Eye (tissue), 1 donor: ENCODE measurements around the gene ATXN1.
"Not testable (repeated sequence)": the region's sequence is repeated elsewhere in the genome, so short reads cannot be mapped to it uniquely, and the experiment has no call there.

Experiments
- DNase-seq: peaks from one replicate; pipeline ENCODE4 v3.0.0-alpha.2; 2015

Gene ATXN1

DNA sequence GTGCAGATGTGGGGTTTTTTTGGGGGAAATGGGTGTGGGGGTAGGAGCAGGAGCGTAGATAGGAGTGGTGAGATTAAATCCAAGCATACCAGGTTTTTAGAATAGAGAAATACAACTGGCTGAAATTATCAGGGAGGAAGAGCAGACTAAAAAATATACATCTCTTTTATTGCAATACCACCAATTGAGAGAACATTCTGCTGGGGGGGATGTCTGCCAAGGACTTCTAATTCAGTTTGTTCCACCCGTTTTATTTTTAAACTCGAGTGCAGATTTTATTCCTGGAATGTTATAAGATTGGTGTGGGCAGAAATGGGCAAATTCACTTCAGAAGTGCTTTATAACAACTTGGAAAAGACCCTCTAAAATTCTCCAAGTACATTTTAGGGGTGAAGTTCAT lies 330.2 kb downstream of the ATXN1 start:
- no peak for DNase-seq

DNA sequence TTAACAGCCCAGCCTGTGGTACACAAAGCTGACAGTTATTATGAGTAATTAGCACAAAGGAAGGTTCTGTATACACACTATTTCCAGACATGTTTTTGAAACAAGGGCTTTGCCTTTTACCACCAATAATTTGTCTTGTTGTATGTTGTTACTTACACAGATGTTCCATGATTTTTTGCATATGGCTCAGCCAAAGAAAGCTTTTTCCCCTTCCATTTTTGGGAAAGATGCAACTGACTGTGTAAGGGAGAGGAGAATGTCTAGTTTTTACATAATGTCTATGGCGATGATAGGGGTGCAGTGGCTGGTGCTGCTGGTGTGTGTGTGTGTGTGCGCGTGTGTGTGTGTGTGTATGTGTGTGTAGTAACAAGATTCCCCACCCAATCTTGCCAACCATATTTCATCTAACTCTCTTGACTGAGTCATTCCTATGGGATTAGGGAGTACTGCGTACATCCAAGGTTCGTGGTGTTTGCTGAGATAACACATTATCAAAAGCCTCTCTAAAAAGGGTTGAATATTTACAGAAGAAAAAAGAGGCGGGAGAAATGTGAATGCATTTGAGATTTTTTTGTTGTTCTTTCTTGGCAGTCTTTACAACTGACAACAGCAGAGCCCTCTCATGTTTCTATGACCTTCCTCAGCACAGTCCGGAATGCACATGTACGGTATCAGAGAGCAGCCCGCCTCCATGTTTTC lies 330.7 kb downstream of the ATXN1 start:
- peak; percentile 27 for DNase-seq

DNA sequence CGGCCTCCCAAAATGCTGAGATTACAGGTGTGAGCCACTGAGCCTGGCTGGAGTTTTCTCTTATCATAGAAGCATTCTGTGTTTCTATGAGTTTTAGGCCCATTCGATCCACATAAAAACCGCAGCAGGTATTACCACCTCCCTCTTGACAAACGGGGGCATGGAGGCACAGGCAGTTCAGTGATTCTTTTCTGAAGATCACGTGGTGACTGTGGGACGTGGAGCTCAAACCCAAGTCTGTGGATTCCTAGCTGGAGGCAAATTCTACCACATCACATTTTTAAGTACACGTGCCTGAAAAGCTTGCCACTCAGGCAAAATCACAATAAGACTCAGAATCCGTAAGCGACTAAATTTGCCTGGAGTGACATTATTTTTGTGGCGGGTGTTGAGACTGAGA lies 331.6 kb downstream of the ATXN1 start:
- DNase-seq: no peak

DNA sequence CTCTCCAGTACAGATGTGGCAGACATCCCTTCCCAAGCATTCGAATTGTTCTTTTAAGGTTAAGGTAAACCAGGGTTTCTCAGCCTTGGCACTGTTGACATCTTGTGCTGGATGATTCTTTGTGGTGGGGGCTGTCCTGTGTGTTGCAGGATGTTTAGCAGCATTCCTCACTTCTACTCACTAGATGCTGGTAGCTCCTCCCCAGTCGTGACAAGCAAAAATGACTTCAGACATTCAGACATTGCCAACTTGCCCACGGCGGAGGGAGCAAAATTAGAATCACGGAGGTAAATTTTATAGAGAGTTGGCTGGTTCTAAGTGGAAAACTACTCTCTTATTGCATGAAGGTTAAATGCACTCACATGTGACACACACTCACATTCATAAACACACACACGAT lies 334.1 kb downstream of the ATXN1 start:
- no peak for DNase-seq

DNA sequence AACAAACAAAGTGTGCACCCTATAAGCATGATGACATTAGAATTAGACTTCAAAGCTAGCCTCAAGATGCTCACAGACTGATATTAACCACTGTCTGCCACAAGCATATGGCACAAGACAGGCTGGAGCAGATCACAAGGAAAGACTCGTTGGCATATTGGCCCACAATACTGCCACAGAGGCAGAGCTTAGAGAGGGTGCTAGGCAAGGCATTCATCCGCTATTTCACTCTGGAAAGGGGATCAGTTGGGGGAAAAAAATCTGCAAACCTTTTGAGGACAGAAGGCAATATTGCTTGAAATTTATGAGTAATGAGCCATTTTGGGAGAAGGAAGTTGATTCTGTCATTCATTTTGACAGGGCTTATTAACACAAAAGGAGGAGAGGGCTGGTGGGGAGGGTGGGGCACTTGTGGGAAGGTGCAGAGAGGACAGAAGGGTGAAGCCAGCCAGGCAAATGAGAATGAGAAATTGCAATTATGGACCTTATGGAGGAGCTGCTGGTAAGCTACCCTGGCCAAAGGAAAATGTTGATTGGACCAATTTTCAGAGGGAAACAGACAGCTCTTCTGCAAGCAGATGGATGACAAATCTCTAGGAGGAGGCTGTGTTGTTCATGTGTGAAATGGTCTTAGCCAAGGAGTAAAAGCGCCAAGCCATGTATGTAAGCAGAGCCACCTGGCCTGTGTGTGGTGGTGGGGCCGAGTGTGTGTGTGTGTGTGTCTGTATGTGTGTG lies 335.2 kb downstream of the ATXN1 start:
- no peak for DNase-seq

DNA sequence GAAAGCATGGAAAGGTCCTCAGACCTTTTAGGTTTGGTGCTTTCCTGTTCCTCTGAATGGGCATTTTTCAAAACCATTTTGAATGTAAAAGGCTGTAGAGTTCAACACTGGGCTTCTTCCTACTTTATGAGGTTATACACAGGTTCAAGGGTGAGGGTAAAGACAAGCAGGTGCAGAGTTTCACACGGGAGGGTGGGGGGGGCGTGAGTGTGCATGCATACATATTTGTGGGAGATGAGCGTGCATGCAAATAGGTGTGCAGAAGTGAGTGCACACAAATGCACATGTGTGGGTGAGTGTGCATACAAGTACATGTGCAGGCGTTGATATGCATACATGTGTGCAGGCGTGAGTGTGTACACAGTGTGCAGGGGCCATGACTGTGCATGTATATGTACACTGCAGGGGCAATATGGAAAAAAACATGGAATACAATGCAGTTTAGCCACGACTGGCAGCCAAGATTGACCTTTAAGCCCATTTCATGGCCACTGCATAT lies 339.7 kb downstream of the ATXN1 start:
- no peak for DNase-seq

DNA sequence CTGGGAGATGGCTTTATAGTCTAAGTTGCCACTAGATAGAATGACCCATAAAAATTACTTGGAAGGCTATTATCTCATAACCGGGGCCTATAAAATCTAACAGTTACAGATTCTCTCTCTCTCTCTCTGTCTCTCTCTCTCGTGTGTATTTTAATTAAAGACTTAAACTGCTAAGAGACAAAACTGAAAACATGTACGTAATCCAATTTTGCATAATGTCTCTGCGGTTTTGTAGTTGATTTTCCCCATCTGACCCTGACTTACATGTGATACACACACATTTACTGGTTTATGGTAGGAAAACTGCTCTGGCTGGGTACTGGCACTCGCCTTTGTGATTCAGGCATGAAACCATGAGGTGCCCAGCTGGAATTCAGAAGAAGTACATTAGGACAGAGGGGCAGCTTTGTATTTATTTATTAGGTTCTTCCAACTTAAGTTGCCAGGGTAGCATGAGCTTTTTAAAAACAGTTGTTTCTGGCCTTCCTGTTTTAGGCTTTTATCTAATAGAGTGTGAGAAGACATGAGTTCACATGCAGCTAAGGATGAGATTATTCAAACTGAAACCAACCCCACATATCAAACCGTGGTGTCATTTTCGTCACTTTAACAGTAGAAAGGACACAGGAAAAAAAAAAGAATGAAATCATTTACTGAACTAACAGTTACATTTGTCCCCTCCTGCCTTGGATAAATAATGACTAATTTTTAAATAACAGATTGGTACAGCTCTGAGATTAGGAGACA lies 340.4 kb downstream of the ATXN1 start:
- no peak for DNase-seq

DNA sequence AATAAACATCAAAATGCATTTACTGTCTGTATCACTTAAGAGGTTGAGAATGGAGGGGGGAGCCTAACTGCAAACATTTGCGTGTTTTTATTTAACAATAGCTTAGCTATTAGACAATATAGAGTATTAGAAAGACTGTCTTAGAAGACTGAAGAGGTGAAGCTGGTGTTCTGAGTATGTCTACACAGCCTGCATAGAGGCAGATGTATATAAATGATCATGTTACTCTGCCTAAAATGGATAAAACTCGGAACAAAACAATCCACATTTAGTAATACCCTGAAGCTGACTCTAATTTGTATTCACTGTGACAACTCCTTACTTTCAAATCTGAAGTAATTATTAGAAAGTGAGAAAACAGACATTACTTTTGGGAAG lies 340.9 kb downstream of the ATXN1 start:
- no peak for DNase-seq

DNA sequence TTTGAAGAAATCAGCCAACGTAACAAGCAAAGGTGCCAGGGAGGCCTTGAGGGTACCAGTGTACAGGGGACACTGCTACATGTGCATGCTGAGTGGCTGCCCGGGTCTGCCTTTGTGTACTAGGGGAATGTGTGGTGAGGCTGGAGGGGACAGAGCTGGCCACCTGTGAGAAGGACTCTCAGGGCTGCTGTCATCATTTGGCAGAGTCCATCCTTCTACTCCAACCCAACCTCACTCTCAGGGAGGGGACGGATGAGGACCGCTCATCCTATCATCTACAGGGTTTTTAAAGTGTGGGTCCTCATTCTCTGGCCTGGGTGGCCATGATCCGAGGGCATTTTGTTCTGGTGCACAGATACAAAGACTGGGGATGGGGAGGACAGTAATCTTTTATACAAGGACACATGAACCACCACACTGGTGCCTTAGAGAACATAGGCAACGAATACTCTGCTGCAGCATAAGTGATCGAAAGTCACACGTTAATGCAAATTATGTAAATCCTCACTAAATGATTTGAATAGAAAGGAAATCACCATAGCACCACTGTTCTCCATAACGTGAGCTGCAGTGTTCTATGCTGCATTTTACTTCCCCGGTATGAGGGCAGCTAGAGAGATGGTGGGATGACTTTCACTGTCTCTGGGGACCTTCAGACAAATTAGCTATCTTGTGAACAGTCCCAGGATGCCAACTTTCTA lies 341.5 kb downstream of the ATXN1 start:
- DNase-seq: no peak

DNA sequence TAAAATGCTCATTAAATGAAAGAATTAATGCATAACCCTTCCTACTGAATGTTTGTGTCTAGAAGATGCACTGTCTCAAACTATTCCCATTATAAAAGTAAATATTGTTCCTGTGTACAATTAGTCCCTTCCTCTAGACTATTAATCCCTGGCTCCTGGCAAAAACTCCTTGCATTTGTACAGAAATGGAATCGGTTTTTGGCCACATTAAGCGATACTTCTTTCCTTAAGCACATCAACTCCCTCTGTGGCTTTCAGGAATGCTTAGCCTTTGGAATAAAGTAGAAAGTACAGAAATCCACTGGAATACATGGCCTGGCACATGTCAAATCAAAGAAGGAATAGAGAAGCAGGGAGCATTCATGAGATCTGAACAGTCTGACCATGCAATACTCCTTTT lies 343.1 kb downstream of the ATXN1 start:
- no peak for DNase-seq

DNA sequence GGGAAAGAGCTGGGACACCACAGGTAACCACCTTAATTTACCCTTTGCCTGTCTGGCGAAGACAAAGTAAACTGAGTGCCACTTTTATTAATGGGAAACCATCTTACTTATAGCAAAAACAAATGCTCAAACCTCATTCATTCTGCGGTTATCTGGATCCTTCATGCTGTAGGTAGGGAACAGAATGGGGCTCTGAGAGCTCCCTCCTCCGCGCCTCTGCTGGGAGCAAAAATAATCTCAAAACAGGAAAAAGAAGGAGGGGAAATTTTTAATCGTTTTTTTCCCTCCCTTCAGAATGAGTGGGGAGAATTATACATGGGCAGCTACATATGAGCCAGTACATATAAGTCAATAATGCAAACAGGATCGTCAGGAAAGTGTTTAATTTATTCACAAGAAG lies 345.6 kb downstream of the ATXN1 start:
- no peak for DNase-seq

DNA sequence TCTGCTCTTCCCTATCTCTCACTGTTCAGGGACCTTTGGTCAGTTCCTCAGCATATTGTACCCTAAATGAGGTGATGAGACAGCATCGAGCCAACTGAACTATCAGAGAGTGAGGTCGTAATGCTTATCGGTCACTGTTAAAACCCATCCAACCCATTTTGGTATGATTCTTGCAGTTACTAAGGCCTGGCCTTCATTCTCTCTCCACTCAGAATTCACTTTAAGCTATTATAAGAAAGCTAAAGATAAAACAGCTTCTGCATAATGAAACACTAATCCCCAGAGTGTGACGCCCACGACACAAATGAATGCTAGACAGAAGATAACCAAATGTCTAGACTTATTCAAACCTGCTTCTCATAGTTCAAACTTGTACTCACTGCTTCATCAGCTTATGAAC lies 347.1 kb downstream of the ATXN1 start:
- no peak for DNase-seq

DNA sequence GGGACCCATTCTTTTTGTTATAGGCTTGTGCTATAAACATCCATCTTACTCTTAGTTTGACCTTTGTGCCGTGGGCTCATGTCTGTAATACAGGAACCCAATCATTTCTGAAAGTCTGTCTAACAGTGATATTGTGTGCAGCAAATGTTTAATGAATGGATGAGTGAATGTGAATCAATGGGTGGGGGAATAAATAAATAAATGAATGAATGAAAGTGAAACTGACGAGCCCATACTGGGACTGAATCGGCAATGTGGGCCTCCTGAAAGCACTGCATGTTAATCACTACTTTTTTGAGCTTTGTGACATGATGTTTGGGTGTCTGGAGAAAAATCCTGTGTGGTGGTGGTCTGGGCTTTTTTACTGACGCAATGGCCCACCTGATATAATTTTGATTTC lies 347.9 kb downstream of the ATXN1 start:
- no peak for DNase-seq

DNA sequence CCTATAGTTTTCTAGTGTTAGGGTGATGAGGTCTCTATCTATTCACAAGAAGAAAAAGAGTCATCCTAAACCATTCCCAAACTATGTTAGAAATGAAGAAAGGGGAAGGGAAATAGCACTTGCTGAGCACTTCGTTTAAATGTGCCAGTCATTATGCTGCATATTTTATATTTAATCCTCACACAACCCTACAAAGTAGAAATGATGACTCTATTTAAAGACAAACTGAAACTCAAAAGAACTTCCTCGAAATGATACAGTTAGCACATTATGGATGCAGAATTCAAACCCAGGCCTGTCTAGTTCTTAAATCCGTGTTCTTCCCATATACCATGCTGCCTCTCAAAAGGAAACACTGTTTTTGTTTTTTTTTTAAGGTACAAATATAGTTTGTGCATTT lies 348.3 kb downstream of the ATXN1 start:
- DNase-seq: no peak

DNA sequence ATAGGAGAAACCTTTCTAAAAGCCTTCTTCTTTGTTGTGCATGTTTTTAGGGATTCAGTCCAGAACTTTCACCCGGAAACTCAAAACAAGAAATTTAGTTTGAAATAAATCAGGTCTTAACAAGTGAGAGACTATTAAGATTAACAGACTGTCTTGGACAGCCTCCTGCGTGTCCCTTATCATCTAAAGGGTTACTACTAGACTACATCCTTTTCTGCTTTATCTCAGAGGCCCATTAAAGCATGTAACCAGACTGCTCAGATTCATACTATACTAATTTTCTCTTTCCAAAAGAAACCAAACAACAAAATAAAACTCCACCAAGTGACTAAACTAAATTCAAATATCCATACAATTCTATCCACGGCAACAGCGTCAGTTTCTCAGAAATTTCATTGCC lies 349.1 kb downstream of the ATXN1 start:
- no peak for DNase-seq

DNA sequence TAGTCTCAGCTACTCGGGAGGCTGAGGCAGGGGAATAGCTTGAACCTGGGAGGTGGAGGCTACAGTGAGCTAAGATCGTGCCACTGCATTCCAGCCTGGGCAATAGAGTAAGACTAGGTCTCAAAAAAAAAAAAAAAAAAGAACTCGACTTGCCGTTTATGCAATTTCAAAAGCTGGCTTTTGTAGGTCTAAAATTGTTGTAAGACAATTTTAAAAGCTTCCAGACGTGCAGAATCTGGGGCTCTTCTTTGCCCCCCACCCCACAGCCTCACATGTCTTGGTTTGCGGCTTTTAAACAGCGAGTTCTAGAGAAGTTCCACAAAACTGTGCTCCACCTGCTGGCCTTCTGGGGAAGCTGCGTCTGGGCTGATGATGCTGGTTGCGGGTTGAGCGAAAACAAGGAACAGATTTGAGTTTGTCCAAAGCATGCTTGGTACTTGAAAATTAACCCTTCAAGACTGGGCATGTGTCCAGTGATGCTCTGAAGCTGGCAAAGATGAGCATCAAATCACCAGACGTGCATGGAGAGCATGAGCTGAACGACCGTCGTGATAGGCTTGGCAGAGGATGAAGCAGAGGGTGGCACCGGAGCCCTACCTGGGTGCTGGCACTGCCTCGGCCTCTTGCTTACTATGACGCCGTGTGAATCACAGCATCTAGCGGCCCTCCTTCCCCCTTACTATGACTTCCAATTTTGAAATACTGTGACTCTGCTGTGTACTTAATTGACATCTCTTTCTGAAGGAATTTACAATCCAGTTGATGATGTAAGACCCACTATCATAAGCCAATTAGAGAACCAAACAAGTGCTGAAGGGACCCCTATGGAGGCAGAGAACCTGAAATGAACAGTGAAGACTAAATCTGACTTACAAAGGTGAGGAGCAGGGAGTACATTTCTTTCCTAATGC lies 351.5 kb downstream of the ATXN1 start:
- peak; percentile 84 for DNase-seq

DNA sequence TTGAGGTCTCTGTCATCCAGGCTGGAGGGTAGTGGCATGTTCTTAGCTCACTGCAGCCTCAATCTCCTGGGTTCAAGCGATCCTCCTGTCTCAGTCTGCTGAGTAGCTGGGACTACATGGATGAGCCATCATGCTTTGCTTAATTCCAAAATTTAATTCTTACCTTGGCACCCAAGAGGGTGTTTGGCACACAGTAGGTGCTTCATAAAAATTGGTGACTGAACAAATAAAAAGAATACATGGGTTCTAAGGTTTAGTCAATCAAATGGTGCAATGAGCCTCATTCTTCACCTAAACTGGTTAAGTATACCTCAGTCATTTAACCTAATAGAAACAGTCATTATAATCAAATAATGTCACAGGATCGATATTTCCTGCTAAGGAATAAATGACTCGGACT lies 352.5 kb downstream of the ATXN1 start:
- DNase-seq: no peak

DNA sequence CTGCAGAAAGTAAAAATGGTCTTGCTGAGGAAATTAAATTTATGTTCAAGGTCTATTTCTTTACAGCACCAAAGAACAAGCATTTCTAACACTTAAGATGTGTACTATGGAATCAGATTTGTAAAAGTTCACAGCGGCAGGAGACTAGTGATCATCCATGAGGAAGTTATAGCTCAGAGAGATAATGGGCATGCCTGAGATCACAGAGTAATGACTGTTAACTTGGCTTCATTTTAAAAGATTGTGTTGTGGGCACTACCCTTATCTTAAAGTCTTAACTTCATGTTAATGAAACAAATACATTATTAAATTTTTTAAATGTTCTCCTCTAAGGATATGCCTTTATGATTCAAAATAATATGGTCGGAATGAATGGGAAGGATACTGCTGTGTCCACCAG lies 354.3 kb downstream of the ATXN1 start:
- DNase-seq: no peak

DNA sequence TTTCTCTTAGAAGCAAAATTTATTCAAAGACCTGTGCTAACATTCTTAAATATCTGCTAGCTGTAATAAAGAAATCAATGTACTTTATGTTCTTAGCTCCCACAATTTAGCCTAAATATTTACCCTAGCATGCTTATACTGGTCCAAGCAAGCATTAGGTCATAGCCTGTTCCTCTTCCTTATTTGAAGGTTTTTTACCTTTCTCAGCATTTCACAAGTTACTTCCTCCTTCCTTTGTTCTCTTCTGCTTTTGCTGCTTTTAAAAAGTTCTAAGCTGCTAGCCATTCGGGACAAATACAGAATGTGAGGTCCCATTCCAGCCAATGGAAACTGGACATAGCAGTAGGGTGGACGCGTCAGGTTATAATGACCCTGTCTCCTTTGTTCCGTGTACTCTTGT lies 354.7 kb downstream of the ATXN1 start:
- not testable (repeated sequence) for DNase-seq

DNA sequence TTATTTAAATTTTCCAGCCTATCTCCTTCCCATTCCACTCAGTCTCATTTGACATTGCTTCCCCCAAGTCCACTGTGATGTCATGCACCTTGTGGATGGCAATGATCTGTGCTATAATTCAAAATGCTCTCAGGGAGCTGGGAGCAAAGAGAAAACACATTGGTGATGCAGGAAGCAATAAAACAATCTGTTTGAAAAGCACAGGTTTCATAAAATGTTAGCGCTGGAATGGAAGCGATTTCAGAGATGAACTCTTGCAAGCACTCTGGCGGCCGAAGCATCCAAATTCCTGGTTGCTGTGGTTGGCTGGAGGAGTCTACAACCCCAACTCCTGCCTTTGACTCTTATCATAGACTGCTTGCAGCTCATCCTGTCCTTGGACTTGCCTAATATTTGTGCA lies 355.9 kb downstream of the ATXN1 start:
- DNase-seq: no peak

DNA sequence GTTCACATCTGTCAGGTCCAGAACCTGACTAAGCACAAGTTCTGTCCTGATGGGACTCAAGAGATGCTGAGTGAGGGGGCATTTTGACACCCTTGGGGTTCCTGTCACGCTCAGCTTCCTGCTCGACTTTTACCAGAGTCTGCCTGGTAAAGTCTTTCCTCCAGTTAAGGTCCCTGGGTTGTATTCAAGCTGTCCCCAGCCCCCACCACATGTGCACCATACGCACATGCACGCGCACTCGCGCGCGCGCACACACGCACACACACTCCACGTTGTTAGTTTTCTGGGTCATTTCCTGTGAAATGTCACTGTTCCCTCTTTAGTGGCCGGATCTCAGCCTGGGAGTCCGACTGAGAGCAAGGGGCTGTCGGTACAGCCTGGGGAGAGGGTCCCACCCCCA lies 356.8 kb downstream of the ATXN1 start:
- no peak for DNase-seq

DNA sequence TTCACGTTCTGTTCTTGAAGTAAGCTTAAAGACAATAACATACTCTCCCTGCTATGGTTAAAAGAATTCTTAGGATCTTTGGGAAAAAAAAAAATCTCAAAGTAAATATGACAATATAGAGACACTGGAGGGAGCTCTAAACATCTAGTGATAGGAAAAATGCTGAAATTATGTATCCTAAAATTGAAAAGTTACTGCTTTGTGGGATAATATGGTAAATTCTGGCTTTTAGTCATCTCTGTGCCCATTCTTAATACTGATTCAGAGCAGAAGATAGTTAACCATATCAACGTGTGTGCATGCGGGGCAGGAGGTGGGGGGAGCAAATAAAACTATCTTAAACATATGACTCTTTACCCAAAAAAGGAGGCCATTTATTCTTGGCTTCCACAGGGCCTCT lies 357.4 kb downstream of the ATXN1 start:
- no peak for DNase-seq
